Large intestine (tissue), 3 donors: ENCODE data around the gene ARHGEF12. TPM values are rescaled to one million over a fixed set of nuclear protein-coding genes. Genes with fewer than 3 reads are reported as not detected.

Experiments
- DNase-seq, 2 donors: peaks; one replicate each; pipeline versions ENCODE4 v3.0.0 to v3.0.0-alpha.2; 2013
- H3K27ac ChIP-seq: one replicate; pipeline ENCODE4 v1.5.1; 2013; ENCODE audit warnings: low read length
- H3K27me3 ChIP-seq: 2 replicates; pipeline ENCODE4 v1.6.1; 2013; ENCODE audit warnings: low read length; ENCODE audit not compliant: control insufficient read depth, insufficient read depth
- H3K36me3 ChIP-seq: 2 replicates; pipeline ENCODE4 v1.6.1; 2013; ENCODE audit warnings: low read length; ENCODE audit not compliant: control insufficient read depth, insufficient read depth
- H3K4me1 ChIP-seq: one replicate; pipeline ENCODE4 v1.6.1; 2013; ENCODE audit warnings: low read length; ENCODE audit not compliant: control insufficient read depth, insufficient read depth
- H3K4me3 ChIP-seq: one replicate; pipeline ENCODE4 v1.5.1; 2013; ENCODE audit warnings: low read length
- H3K9me3 ChIP-seq: one replicate; pipeline ENCODE4 v1.6.1; 2013; ENCODE audit warnings: mild to moderate bottlenecking, low read depth, low read length, moderate library complexity; ENCODE audit not compliant: control insufficient read depth
- WGBS: methylation state at CpG from one replicate; pipeline ENCODE4 v1.1.5; 2013; ENCODE audit warnings: low lambda C conversion rate; ENCODE audit not compliant: insufficient coverage; 5-methylcytosine and 5-hydroxymethylcytosine counted together
- polyA plus RNA-seq: library from polyadenylated mRNA; unstranded; fragments of 120-200 nt; gene quantifications from one replicate; pipeline ENCODE4 v1.2.1, GENCODE V29; 2013

ARHGEF12 gene
- polyA plus RNA-seq, 1 donor = 54.9 TPM

- Histone ChIP-seq H3K36me3 (peaks cover 72% of the 10 kb centered on the region), H3K27ac (no peak overlapping the region), H3K4me3 (no peak overlapping the region), H3K4me1 (no peaks in the 10 kb centered on the region), H3K27me3 (no peaks in the 10 kb centered on the region), H3K9me3 (no peaks in the 10 kb centered on the region)
- WGBS = no CpG with 5 or more reads among the region's 3 CpGs
- no peak for DNase-seq
Measured at GRCh38 chr11:120448240-120448639, 112.0 kb downstream of the ARHGEF12 start.

GRCh38 chr11:120455487-120455886, 119.3 kb downstream of the ARHGEF12 start:
- no peaks in the 10 kb centered on the region for H3K9me3 ChIP-seq
- H3K27me3 ChIP-seq = no peaks in the 10 kb centered on the region
- peaks cover 66% of the 10 kb centered on the region for H3K36me3 ChIP-seq
- no peak overlapping the region for H3K4me3 ChIP-seq
- H3K4me1 ChIP-seq = no peaks in the 10 kb centered on the region
- no peak overlapping the region for H3K27ac ChIP-seq
- DNase-seq = no peak

GRCh38 chr11:120457996-120458395, 121.8 kb downstream of the ARHGEF12 start:
- Histone ChIP-seq H3K4me3 (no peak overlapping the region), H3K27ac (no peak overlapping the region), H3K27me3 (no peaks in the 10 kb centered on the region), H3K36me3 (peaks cover 68% of the 10 kb centered on the region), H3K4me1 (no peaks in the 10 kb centered on the region), H3K9me3 (no peaks in the 10 kb centered on the region)
- DNase-seq = no peak
- 80% methylated on average over 1 of the region's 1 CpG for WGBS

- no peaks in the 10 kb centered on the region for H3K27me3 ChIP-seq
- H3K4me1 ChIP-seq = no peaks in the 10 kb centered on the region
- H3K27ac ChIP-seq = no peak overlapping the region
- peaks cover 70% of the 10 kb centered on the region for H3K36me3 ChIP-seq
- 100% methylated on average over 1 of the region's 2 CpGs for WGBS
- H3K4me3 ChIP-seq = no peak overlapping the region
- no peaks in the 10 kb centered on the region for H3K9me3 ChIP-seq
- no peak for DNase-seq
Measured at GRCh38 chr11:120462825-120463224, 126.6 kb downstream of the ARHGEF12 start.

- Histone ChIP-seq H3K27ac (no peak overlapping the region), H3K4me1 (no peaks in the 10 kb centered on the region), H3K36me3 (peaks cover 76% of the 10 kb centered on the region), H3K4me3 (no peak overlapping the region), H3K9me3 (no peaks in the 10 kb centered on the region), H3K27me3 (no peaks in the 10 kb centered on the region)
- no CpG with 5 or more reads among the region's 6 CpGs for WGBS
- no peak for DNase-seq
Measured at GRCh38 chr11:120465921-120466534, 129.8 kb downstream of the ARHGEF12 start.

GRCh38 chr11:120467627-120468026, 131.4 kb downstream of the ARHGEF12 start:
- H3K36me3 ChIP-seq = peaks cover 62% of the 10 kb centered on the region

GRCh38 chr11:120471131-120471530, 134.9 kb downstream of the ARHGEF12 start:
- Histone ChIP-seq H3K4me1 (no peaks in the 10 kb centered on the region), H3K27me3 (no peaks in the 10 kb centered on the region), H3K9me3 (no peaks in the 10 kb centered on the region), H3K36me3 (peaks cover 60% of the 10 kb centered on the region), H3K27ac (no peak overlapping the region), H3K4me3 (no peak overlapping the region)
- DNase-seq = no peak
- no CpG with 5 or more reads among the region's 1 CpG for WGBS

More at GRCh38 chr11:120467627-120468026, 131.4 kb downstream of the ARHGEF12 start:
- Histone ChIP-seq H3K4me1 (no peaks in the 10 kb centered on the region), H3K27ac (no peak overlapping the region), H3K9me3 (no peaks in the 10 kb centered on the region), H3K27me3 (no peaks in the 10 kb centered on the region), H3K4me3 (no peak overlapping the region)
- DNase-seq = no peak
- 96% methylated on average over 4 of the region's 6 CpGs for WGBS

GRCh38 chr11:120471994-120472393, 135.8 kb downstream of the ARHGEF12 start:
- H3K9me3 ChIP-seq = no peaks in the 10 kb centered on the region
- no peaks in the 10 kb centered on the region for H3K27me3 ChIP-seq
- DNase-seq = no peak
- peaks cover 57% of the 10 kb centered on the region for H3K36me3 ChIP-seq
- 100% methylated on average over 1 of the region's 3 CpGs for WGBS
- H3K27ac ChIP-seq = no peak overlapping the region
- H3K4me3 ChIP-seq = no peak overlapping the region
- no peaks in the 10 kb centered on the region for H3K4me1 ChIP-seq

GRCh38 chr11:120473503-120473902, 137.3 kb downstream of the ARHGEF12 start:
- peaks cover 57% of the 10 kb centered on the region for H3K36me3 ChIP-seq
- no peak for DNase-seq
- H3K4me3 ChIP-seq = no peak overlapping the region
- H3K4me1 ChIP-seq = no peaks in the 10 kb centered on the region
- H3K9me3 ChIP-seq = no peaks in the 10 kb centered on the region
- WGBS = 88% methylated on average over 1 of the region's 3 CpGs
- H3K27me3 ChIP-seq = no peaks in the 10 kb centered on the region
- H3K27ac ChIP-seq = no peak overlapping the region

GRCh38 chr11:120482149-120482548, 145.9 kb downstream of the ARHGEF12 start:
- DNase-seq = no peak
- Histone ChIP-seq H3K36me3 (peaks cover 64% of the 10 kb centered on the region), H3K9me3 (no peaks in the 10 kb centered on the region), H3K4me3 (no peak overlapping the region), H3K4me1 (no peaks in the 10 kb centered on the region), H3K27ac (no peak overlapping the region), H3K27me3 (no peaks in the 10 kb centered on the region)
- WGBS = no CpG with 5 or more reads among the region's 6 CpGs

GRCh38 chr11:120484722-120485121, 148.5 kb downstream of the ARHGEF12 start:
- WGBS = 83% methylated on average over 1 of the region's 3 CpGs
- H3K36me3 ChIP-seq = peaks cover 51% of the 10 kb centered on the region
- H3K4me1 ChIP-seq = no peaks in the 10 kb centered on the region
- no peak overlapping the region for H3K4me3 ChIP-seq
- H3K27ac ChIP-seq = no peak overlapping the region
- H3K9me3 ChIP-seq = no peaks in the 10 kb centered on the region
- H3K27me3 ChIP-seq = no peaks in the 10 kb centered on the region
- no peak for DNase-seq
